Ammon's horn (tissue), 1 donor: ENCODE data around the gene ADAMTS12.

Experiments
- DNase-seq: peaks from one replicate; pipeline ENCODE4 v3.0.0-alpha.2; 2016; ENCODE audit warnings: low spot score

The ADAMTS12 gene

DNA sequence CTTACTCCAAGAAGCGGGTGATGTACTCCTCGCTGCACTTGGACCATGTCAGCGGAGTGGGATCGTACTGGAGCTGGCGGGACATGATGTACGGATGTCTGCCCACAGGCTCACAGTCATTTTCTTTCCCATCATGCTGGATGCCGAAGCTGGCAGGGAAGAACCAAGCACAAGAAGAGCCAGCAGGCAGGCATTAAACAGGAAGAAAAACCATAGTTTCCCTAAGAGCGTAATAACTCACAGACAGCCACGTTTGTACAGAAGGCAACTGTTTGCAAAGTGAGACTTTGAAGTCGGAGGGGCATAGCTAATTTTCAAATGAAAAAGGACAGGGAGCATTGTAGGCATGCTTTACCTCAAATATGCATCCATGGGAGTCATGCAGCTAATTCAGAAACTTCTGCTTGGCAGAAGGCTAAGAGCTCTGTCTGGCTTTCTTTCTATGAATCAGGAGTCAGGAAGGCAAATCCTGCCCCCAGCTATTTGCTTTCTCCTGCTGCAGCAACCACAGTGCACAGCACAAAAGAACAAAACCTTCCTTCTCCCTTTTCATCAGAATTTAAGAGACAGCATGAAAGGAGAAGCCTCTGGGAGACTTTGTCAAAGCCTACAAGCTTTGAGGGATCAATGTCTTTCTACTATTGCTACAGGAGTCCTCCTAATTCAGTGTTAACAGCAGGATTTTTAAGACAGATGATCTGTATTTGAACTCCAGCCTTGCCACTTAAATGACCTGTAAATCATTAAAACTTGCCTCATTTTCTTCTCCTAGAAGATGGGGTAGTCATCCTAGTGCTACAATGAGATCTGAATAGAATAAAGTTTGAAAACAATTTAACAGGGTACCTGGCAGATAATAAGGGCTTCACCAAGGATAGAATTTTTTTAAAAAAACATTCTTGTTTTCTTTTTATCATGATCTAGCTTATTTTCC lies 242.0 kb downstream of the ADAMTS12 start:
- no peak for DNase-seq

DNA sequence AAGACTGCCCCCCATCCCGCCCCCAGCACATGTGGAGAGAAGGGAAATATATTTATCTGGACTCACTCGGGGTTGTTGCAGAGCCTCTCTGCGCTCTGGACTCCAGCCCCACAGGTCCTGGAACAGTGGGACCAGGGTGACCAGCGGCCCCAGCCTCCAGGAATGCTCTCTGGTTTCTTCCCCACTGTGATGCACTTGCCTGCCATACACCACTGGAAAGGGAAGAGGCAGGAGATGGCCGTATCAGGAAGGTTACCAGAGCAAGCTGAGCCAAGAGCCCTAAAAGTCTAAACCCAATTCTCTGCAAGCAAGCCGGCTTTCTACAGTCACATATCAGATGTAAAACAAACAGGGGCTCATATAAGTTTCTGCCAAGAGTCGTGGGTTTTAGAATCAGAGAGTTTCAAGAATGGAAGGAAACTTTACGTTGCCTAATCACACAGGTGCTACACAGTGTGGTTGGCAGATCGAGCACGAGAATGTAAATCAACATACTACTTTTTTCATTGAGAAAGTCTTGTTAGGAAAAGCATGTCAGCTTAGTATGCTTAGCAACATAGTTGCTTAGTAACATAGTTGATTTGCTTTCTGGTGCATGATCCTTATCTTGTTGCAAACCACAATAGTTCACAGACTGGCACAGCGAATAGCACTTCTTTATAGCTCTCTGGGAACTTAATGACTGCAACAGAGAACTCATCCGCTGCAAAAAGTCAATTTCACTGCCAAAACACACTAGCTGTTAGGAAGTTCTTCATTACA lies 249.9 kb downstream of the ADAMTS12 start:
- peak; percentile 7 for DNase-seq

DNA sequence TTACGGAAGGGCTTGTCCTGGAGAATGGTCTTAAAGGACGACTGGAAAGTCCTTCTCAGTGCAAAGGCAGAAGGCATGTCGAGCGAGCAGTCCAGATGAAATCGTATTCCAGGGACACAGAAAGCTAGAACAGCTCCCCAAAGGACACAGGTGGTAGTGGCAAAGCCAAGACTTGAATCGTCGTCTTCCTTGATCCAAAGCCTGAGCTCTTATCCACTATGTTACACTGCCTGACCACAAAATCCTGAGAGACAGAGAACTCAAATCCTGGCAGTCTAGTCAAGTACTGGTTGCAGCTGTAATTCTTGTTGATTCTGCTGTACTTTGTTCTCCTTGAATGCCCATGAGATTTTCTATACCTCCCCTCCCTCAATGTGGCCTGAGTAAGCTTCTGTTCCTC lies 252.3 kb downstream of the ADAMTS12 start:
- no peak for DNase-seq

DNA sequence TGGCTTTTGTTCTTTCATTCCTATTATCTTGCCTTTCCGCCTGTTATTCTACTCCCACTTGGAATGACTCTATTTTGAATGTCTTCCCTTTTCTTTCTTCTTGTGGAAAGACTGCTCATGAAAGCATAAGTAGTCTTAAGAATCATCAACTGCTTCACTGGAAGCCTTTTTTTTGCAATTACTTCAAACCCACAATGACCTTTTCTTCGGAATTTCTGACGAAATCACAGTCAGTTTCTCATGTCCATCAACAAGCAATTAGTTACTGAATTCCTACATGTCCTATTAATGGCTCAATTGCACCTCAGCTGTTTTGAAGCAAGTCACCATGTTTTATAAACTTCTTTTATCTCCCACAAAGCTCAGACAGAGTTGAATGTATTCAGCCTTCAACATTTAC lies 254.8 kb downstream of the ADAMTS12 start:
- DNase-seq: no peak

DNA sequence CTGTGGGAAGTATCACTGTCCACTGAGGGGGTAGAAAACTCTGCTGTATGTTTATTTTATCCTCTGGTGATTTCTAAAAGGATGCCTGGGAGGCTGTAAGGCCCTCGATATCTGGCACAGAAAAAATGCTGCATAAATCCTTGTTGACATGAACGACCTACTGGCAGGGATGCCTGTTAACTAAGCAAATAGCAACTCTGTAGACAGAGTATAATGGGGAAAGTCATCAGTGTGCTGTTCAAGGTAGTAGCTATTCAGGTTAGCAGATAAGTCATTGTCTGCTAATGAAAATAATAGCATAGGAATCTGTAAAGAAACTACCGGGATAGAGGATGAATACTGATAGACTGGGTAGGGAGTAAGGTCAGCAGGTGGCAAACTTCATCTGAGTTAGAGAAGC lies 256.2 kb downstream of the ADAMTS12 start:
- DNase-seq: no peak

DNA sequence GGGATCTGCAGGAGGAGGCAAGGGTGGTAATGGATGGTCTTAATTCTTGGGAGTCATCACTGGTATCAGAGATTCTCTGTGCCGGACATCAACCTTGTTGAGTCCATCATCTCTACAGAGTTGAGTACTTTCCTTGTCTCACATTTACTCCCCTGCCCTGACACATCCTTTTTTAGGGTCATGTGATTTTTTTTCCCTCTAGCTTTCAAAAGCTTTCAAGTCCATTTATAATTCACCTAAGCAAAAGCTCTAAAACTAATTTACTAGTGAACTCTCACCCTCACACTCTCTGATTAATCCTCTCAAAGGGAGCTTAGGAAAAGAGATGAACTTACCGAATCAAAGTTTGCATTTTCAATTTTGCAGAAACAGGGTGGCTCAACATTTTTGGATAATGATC lies 258.1 kb downstream of the ADAMTS12 start:
- DNase-seq: no peak

DNA sequence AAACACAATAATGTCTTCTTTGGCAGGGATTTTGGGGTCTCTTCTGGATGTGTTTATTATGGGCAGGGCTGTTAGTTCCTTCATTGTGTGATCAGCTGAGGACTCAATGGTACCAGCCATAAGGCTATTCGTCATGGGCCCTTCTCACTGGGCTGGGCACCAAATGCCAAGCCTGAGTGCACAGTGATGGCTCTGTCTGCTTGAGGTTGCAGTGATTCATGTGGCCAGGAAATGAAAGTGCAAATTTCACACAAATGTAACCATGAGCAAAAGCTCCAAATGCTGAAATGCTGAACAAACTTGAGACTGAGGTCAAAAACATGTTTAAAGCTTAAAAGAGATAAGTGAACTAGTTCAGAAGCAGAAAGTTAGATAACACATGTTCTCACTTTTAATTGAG lies 260.0 kb downstream of the ADAMTS12 start:
- DNase-seq: no peak

DNA sequence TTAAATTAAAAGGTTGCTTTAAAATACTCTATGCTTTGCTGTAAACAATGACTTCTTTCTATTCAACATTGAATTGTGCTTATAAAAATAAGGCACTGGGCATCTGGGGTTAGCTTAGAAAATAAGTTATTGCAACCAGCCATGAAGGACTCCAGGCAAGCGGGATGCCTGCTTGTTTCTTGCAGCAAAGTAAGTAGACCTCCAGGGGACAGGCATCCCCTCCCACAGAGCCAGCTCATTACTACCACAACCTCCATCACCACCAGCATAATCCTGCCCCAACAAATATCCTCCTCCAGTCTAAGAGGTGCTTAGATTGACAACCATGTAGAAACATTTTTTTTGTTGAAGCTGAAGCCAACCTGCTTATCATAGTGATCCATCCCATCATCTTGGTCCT lies 260.7 kb downstream of the ADAMTS12 start:
- DNase-seq: no peak

DNA sequence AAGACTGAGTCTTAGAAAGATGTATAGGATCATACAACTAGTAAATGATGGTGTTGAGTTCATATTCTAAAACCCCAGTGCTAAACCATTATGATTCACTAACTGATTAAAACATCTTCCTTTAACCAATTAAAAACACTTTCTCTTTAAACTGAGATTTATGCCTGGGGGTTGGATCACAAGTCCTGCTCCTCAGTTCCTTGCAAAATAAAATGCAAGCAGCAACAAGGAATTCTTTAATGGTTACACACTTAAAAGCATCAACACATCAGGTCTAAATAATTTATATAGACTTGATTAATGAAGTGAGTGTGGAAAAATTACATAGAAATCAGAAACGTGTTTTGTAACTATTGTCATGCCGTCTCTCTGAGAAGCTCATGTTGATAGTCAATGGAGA lies 261.8 kb downstream of the ADAMTS12 start:
- no peak for DNase-seq

DNA sequence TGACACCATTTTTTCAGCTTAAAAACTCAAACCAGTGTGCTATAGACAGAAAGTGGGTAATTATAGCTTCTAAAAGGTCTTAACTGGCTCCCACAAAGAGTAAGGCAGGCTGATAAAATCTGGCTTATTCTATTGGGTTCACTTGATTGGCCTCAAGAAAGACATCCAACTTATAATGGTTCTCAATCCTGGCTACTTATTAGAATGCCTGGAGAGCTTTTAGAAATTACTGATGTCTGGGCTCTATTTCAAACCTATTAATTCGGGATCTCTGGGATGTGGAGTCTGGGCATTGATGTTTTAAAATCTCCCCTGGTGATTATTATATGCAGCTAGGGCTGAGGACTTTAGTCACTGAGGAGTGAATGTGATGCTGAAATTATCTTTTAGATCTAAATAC lies 263.0 kb downstream of the ADAMTS12 start:
- DNase-seq: no peak

DNA sequence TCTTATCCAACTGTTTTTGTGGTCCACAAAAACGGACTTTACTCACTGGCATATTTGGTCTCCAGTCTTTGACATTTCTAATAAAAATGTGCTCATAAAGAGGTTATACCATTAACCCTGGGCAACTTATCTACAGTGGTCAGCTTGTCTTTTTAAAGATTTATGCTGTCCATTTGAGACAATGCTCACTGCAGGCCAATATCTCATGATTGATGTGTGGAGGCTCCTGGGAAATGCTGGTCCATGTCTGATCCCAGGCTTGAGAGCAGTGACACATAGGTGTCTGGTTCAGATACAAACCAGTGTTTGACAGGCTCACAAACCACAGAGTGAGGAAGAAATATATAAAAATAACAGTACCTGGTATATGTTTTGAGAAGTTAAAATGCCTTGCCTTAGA lies 270.3 kb downstream of the ADAMTS12 start:
- no peak for DNase-seq

DNA sequence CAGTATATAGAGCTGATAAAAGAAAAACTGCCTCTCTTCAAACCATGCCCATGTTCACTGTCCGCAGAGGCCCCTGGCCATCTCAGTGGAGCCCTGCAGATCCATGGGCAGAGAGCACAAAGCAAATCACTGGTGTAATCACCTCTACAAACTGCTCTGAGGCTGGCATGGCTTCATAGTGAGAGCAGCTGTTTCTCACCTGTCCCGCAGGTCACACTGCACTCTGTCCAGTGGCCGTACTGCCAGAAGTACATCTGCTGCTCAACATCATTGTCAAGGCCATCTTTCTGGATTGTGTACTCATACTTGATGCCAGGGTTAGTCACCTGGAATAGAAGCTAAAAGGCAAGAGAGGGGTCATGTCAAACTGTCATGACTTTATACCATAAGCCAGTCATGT lies 277.8 kb downstream of the ADAMTS12 start:
- DNase-seq: no peak

DNA sequence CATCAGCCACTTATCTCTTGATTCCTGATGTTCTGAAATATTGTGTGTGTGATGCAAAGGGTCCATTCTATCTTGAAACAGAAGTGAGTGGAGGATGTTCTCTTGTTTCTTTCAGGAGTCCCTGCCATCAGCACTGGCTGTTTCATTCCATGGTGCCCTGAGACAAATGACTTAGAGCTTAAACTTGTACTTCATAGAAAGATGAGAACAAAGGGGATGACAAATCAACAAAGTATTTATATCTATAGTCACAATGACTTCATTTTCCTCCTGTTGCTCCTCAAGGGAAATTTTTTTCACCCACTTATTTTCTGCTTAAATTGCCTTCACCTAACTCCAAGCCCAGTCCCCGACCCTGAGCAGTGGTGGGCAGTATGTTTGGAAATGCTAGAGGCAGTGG lies 279.4 kb downstream of the ADAMTS12 start:
- DNase-seq: no peak

DNA sequence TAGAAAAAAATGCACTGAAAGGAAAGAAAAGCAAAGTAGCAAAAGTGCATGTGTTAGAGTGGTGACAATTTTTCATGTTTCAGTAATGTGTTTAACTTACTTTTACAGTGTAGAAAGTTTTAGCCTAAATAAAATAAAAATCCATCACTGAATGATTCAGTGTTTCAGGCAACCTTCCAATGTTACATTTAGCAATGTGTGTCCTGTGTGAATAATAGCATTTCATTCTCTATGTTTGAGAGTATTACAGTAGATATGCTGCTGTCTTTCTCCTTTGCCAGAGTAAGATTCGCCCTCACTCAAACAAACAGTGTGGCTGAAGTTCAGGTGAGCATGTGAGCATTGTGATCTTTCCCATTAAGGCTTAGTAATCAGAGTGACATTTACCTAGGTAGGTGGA lies 279.9 kb downstream of the ADAMTS12 start:
- peak; percentile 21 for DNase-seq

DNA sequence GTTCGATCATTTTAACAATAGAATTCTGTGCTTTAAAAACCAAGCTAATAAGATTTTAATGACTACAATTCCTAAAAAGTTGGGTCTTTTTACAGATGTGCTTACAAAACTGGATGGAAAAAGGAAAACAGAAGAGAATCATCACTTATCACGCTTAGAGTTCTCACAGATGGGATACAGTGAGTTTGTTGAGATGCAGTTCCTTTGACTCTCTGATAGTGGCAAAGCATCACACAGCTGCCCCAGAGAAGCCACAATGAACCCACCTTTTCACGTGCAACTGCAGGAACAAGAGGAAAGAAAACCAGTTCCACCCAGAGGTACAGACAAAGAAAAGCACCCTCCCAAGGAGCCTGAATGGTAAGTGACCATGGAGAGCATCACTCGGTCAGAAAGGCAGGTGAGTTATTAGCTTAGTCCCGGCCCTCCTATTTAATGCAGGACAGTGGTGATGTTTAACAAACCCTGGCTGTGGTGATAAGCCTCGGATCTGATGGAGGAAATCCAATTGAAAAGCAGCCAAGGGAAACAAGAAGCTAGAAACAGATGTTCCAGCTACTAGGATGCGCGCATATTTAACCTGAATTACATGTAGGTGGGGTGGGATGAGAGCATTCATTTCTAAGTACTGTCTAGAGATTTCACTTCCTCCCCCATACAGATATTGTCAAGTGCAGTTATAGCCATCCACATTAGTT lies 283.3 kb downstream of the ADAMTS12 start:
- no peak for DNase-seq

DNA sequence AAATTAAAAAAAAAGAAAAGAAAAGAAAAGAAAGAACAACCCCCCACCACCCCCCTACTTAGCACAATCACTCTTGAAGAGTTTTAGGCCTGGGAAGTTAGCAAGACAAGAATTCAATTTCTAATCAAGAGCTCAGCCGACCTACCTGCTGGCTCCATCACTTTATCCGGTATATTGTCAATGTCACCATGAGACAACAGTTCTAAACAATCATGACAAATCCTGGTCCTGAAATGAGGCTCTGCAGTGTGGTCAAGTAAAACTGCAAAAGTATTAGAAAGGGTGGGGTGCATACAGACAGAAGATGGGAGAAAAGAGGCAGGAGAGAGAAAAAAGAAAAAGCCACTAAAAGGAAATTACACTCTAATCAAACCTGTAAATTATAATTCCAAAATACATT lies 287.3 kb downstream of the ADAMTS12 start:
- no peak for DNase-seq

DNA sequence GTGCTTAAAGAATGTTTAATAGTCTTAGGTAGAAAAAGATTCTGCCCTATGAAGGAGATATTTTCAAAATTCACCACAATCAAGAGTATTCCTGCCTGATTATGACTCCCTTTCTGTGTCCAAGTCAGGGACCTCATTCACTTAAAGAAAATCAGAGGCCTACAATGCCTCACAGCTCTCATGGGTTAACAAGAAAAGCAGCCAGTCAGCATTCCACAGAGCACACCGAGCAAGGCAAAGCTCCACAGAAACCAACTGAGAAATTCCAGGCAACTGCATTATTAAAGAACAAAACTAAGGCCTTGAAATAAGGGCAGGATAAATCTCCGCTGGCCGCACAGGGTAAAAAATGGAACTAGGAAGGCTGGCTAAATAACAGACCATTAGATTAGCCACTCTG lies 289.9 kb downstream of the ADAMTS12 start:
- DNase-seq: no peak

DNA sequence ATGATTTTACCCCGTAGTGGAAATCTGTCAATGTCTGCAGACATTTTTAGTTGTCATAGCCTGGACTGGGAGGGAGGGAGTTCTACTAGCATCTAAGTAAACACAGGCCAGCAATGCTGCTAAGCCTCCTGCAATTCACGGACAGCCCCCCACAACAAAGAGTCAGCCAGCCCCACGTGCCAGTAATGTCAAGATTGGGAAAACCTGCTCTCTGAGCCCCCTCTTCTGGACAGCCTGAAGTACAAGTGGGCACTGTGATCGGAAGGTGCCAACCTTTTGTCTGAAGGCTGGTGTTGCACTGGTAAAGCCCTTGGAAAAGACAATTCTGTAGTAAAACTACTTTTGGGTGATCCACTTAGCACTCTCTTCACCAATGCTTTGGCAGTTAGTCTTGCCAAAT lies 296.5 kb downstream of the ADAMTS12 start:
- DNase-seq: no peak

DNA sequence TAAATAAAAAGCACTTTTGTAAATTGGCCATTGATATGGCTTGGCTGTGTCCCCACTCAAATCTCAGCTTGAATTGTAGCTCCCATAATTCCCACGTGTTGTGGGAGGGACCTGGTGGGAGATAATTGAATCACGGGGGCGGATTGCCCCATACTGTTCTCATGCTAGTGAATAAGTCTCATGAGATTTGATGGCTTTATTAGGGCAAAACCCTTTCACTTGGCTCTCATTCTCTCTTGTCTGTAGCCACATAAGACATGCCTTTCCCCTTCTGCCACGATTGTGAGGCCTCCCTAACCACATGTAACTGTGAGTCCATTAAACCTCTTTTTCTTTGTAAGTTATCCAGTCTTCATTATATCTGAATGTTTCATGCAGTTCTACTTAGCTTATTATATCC lies 297.8 kb downstream of the ADAMTS12 start:
- DNase-seq: no peak

DNA sequence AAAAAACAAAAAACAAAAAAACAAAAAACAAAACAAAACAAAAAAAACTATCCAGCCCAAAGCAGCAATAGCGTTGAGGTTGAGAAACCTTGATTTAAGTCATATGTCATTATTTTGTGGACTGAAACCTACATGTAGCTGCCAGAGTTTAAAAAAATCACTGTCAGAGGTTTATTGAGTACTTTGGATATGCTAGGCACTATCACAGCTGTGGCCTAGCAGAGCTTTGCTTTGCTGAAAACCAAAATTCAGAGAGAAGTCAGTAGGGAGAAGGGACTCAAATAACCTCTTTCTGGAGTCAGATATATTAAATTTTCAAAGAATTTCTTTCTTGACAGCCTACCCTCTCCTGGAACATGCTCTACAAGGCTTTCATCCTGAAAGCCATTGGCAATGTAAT lies 299.5 kb downstream of the ADAMTS12 start:
- no peak for DNase-seq

DNA sequence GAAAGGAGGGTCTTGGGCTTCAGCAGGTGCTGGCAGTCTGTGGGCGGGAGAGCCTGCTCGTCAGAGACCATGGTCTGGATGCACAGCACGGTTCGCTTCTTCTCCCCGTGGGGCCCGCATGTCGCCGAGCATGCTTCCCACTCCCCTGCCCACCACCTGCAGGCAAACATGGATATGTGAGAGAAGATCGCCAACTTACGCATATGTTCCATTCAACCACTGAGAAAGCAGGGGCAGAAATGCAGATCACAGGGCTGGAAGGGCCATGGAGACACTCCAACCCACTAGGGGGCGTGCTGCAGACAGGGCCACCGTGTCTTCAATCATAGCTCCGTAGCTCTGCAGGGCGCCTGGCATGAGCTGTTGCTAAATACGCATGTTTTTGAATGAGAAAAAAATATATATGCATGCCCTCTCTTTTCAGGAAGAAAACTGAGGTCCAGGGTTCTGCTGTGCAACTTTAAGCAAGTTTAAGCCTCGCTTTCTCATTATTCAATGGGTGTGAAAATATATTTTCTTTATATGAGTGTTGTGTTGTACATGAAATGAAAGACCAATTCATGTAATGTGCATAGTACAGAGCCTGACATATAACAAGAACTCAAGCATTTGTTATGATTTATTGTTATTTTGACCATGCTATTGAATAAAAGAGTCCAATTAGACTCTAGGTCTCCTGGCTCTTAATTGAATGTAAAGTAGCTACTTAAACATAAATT lies 303.0 kb downstream of the ADAMTS12 start:
- DNase-seq: no peak

DNA sequence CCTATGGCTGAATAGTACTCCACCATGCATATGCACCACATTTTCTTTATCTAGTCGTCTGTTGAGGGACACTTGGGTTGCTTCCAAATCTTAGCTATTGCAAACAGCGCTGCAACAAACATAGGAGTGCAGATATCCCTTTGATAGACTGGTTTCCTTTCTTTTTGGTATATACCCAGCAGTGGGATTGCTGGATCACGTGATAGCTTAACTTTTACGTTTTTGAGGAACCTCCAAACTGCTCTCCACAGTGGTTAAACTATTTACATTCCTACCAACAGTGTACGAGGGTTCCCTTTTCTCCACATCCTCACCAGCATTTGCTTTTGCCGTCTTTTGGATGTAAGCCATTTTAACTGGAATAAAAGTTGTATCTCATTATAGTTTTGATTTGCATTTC lies 308.5 kb downstream of the ADAMTS12 start:
- DNase-seq: no peak
